Calu3 (cell line): Measurements from ENCODE around the gene HDAC4. TPM values are rescaled to one million over a fixed set of nuclear protein-coding genes. Genes with fewer than 3 reads are reported as not detected.

ENCODE experiments used
- BruUV-seq: library from RNA; stranded (reverse); fragments of 400-500 nt; replicated peaks from 2 replicates; lab custom pipeline; 2021; lab: Mats Ljungman, UMichigan
- CTCF ChIA-PET: fragments of 300-600 bp; sonication (Branson Sonifier 250); formaldehyde crosslinking; loops from one replicate; lab custom pipeline; 2022; ENCODE audit warnings: antibody characterized with exemption; lab: Charles Lee
- DNase-seq: peaks from one replicate; pipeline ENCODE4 v3.0.0; 2022
- H3K27ac Mint-ChIP-seq: one replicate; pipeline ENCODE4 v1.8.0; 2022; ENCODE audit warnings: mixed read lengths; ENCODE audit not compliant: unreplicated experiment
- H3K27me3 Mint-ChIP-seq: one replicate; pipeline ENCODE4 v1.8.0; 2022; ENCODE audit warnings: mixed read lengths; ENCODE audit not compliant: unreplicated experiment
- H3K36me3 Mint-ChIP-seq: one replicate; pipeline ENCODE4 v1.8.0; 2022; ENCODE audit warnings: mild to moderate bottlenecking, moderate library complexity, mixed read lengths; ENCODE audit not compliant: insufficient read depth, unreplicated experiment
- H3K4me1 Mint-ChIP-seq: one replicate; pipeline ENCODE4 v1.8.0; 2022; ENCODE audit warnings: mild to moderate bottlenecking, low read depth, mixed read lengths; ENCODE audit not compliant: unreplicated experiment
- H3K4me3 Mint-ChIP-seq: one replicate; pipeline ENCODE4 v1.8.0; 2022; ENCODE audit warnings: mild to moderate bottlenecking, low read depth, moderate library complexity, mixed read lengths; ENCODE audit not compliant: unreplicated experiment
- H3K9me3 Mint-ChIP-seq: one replicate; pipeline ENCODE4 v1.8.0; 2022; ENCODE audit warnings: low read depth, mixed read lengths; ENCODE audit not compliant: unreplicated experiment
- intact Hi-C: fragments of 100-400 bp; cut with micrococcal nuclease; formaldehyde crosslinking; loops from one replicate; pipeline ENCODE4 v1.10.0; 2022; ENCODE audit not compliant: unreplicated experiment
- total RNA-seq: library from RNA; stranded (reverse); gene quantifications from 2 replicates; pipeline ENCODE4 v1.2.3, GENCODE V29; 2022
- TF ChIP-seq, protein P1 (sequence below): fragments of 200-600 bp; IDR thresholded peaks from one replicate; pipeline ENCODE4 v1.8.0; 2022; ENCODE audit warnings: antibody characterized with exemption; ENCODE audit not compliant: unreplicated experiment

HDAC4 gene
- total RNA-seq, 1 experiment from 2014 or later, result 39.6 TPM

DNA sequence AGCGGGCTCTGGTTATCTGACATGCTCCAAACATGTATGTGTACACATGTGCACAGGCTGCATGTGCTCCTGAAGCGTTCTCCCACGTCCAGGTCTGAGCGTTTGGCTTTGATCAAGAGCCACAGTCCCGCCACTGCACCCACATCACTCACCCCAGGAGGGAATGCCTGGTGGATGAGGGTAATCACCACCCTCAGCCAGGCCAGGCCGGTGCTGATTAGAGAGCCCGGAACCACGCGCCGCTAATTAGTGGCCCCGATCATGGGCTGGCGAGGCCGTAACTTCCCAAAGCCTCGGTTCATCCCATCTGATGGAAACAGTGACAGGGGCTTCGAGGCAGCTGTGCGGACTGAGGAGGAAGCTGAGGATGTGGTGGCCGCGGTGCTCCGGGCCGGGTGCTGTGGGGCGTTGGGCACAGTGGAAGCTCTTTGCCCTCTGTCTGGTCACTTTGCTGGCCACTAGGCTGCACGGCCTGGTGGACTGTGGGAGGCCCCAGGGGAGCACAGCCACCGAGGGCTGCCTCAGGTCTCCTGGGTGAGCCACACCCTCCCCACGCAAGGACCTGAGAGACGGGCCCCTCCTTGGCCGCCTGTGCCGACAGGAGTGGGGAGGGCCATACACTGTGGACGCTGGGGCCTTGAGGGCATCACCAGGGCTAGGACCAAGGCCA is 333.5 kb downstream of the HDAC4 start:
- H3K4me3 Mint-ChIP-seq, result no peak overlapping the region
- no peak overlapping the region for H3K27ac Mint-ChIP-seq
- no peaks in the 10 kb centered on the region for H3K27me3 Mint-ChIP-seq
- DNase-seq, result no peak
- intact Hi-C loops, result no loop called here
- CTCF ChIA-PET, result no interaction called here
- peaks cover 8% of the 10 kb centered on the region for H3K4me1 Mint-ChIP-seq
- TF ChIP-seq, protein P1, sequence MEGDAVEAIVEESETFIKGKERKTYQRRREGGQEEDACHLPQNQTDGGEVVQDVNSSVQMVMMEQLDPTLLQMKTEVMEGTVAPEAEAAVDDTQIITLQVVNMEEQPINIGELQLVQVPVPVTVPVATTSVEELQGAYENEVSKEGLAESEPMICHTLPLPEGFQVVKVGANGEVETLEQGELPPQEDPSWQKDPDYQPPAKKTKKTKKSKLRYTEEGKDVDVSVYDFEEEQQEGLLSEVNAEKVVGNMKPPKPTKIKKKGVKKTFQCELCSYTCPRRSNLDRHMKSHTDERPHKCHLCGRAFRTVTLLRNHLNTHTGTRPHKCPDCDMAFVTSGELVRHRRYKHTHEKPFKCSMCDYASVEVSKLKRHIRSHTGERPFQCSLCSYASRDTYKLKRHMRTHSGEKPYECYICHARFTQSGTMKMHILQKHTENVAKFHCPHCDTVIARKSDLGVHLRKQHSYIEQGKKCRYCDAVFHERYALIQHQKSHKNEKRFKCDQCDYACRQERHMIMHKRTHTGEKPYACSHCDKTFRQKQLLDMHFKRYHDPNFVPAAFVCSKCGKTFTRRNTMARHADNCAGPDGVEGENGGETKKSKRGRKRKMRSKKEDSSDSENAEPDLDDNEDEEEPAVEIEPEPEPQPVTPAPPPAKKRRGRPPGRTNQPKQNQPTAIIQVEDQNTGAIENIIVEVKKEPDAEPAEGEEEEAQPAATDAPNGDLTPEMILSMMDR, result no peak
- no peaks in the 10 kb centered on the region for H3K9me3 Mint-ChIP-seq
- peaks cover 9% of the 10 kb centered on the region for H3K36me3 Mint-ChIP-seq
- no TSS peak for BruUV-seq

DNA sequence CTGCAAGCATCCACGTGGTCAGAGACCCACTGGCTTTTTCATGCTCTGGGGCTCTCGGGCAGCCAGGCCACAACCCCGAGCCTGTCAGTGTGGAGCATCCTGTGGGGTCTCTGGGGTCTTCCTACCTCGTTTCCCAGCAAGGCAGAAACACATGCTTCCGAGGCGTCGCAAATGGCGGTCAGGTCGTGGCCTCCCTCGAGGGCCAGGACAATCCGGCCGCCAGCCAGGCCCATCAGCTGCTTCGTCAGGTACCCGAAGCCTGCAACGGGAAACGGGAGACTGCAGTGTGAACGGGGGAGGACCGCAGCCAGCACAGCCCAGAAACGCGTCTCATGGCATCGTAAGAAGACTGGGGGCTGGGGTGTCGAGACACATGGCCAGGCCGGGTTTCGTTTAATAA is 334.2 kb downstream of the HDAC4 start:
- H3K27ac Mint-ChIP-seq, result no peak overlapping the region
- H3K36me3 Mint-ChIP-seq, result peaks cover 9% of the 10 kb centered on the region
- H3K4me1 Mint-ChIP-seq, result peaks cover 8% of the 10 kb centered on the region

DNA sequence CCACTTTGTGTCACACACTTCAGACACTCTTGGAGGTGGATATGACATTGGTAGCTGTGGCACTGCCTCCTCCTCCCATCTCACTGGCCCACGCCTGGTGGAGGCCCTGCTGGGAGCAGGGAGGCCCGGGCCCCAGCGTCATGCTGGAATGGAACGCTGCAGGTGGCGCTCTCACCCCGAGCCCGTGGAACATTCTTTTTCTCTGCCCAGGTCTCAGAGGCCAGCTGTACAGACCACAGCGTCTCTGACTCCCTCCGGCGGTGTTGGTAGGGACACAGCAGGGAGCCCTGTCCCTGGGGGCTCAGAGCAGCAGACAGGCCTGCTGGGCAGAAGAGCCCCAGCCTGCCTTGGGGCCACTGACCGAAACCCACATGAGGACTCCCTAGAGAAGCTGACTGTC is 334.9 kb downstream of the HDAC4 start:
- peaks cover 11% of the 10 kb centered on the region for H3K36me3 Mint-ChIP-seq
- H3K27me3 Mint-ChIP-seq, result no peaks in the 10 kb centered on the region
- H3K4me3 Mint-ChIP-seq, result no peak overlapping the region
- no peak overlapping the region for H3K27ac Mint-ChIP-seq
- CTCF ChIA-PET, result no interaction called here
- intact Hi-C loops, result no loop called here
- TF ChIP-seq, protein P1, result no peak
- H3K4me1 Mint-ChIP-seq, result peaks cover 8% of the 10 kb centered on the region
- no TSS peak for BruUV-seq
- no peaks in the 10 kb centered on the region for H3K9me3 Mint-ChIP-seq
- no peak for DNase-seq

More for the DNA sequence above, 334.2 kb downstream of the HDAC4 start:
- TF ChIP-seq, protein P1, result no peak
- CTCF ChIA-PET, result no interaction called here
- no peak overlapping the region for H3K4me3 Mint-ChIP-seq
- BruUV-seq, result no TSS peak
- H3K27me3 Mint-ChIP-seq, result no peaks in the 10 kb centered on the region
- intact Hi-C loops, result no loop called here
- DNase-seq, result no peak
- H3K9me3 Mint-ChIP-seq, result no peaks in the 10 kb centered on the region

DNA sequence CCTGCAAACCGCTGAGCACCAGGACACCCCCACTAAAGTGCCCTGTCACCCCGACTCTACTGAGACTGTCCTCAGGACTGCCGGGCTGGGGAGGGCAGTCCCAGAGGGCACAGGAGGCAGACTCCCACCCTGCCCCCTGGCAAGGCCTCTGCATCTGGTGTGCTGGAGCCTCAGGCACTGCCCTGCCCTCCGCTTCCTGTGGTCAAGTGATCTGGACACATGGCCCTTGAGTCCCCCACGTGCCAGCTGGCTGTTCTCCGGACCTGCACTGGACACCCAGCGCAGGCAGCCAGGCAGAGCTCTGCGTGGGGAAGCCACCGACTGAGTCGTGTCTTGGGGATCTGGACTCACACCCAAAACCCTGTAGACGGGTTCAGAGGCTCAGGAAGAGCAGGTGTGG is 335.3 kb downstream of the HDAC4 start:
- Mint-ChIP-seq H3K36me3 (peaks cover 13% of the 10 kb centered on the region), H3K9me3 (no peaks in the 10 kb centered on the region), H3K4me3 (no peak overlapping the region), H3K4me1 (peaks cover 8% of the 10 kb centered on the region), H3K27ac (no peak overlapping the region), H3K27me3 (no peaks in the 10 kb centered on the region)
- TF ChIP-seq, protein P1, result no peak
- no peak for DNase-seq
- CTCF ChIA-PET, result no interaction called here
- intact Hi-C loops, result no loop called here
- no TSS peak for BruUV-seq
